ENCODE results near the gene PPP1R27.

- TF ChIP-seq CTCF (IDR thresholded peaks at IDR 0.05; ENCODE audit: borderline replicate concordance, extremely low read depth, low read length, poor library complexity, severe bottlenecking) (peak; percentile 36), EZH2 (IDR thresholded peaks at IDR 0.05; ENCODE audit: borderline replicate concordance, low read depth, low read length, severe bottlenecking) (no peak)
These were observed 20.3 kb upstream of the PPP1R27 start for GRCh38 chr17:81854974-81855774.

Data from DND-41 (cell line).